NCI-H1092 treated with DMSO at 0.1 percent for 48 hours (cell line): Measurements from ENCODE around the gene ACOX2.
"Not testable (repeated sequence)": the region's sequence is repeated elsewhere in the genome, so short reads cannot be mapped to it uniquely, and the experiment has no call there.

Experiments
- DNase-seq: peaks from one replicate; lab custom pipeline; 2025; lab: John Stamatoyannopoulos, UW

Gene ACOX2

DNA sequence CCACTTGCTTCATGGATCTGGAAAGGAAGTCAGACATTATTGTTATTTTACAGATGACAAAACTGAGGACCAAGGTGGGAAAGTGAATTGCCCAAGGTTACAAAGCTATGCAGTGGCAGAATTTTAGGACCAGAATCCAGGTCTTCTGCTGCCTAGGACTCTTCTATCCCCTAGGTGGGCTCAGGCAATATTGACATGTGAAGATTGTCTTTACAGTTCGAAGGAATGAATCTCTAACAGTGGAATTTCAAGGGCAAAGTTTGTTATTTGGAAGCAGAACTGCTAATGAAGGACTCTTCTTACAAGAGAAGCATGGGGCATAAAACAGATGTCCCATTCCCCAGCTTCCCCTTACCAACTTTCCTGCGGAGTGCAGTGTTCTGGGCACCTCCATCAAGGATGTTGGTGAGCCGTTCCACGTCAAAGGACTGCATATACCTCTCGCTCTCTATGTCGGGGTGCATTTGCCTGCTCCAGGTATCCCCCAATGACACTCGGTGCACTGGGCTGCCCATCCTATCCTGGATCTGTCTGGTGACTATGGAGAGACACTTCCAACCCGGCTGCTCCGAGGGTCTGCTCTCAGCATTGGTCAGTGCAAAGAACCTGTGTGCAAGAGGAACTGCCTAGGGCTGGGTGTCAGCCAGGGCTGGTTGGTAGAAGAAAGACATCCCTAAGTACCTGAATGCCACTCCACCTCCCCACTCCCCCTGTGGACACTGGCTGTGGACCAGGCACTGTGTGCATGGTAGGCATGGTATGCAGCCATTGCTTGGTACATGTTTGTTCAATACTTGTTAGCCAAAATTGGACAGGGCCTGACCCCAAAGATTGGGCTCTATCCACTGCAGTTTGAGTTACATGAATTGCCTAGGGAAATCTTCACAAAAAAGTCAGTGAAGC lies 2.1 kb downstream of the ACOX2 start:
- DNase-seq = no peak

- peak; percentile 41 for DNase-seq
Observed at GRCh38 chr3:58532794-58533220, 4.2 kb downstream of the ACOX2 start.

GRCh38 chr3:58531956-58532355 lies 5.0 kb downstream of the ACOX2 start:
- DNase-seq = no peak

GRCh38 chr3:58531555-58531954 lies 5.4 kb downstream of the ACOX2 start:
- DNase-seq = no peak

DNA sequence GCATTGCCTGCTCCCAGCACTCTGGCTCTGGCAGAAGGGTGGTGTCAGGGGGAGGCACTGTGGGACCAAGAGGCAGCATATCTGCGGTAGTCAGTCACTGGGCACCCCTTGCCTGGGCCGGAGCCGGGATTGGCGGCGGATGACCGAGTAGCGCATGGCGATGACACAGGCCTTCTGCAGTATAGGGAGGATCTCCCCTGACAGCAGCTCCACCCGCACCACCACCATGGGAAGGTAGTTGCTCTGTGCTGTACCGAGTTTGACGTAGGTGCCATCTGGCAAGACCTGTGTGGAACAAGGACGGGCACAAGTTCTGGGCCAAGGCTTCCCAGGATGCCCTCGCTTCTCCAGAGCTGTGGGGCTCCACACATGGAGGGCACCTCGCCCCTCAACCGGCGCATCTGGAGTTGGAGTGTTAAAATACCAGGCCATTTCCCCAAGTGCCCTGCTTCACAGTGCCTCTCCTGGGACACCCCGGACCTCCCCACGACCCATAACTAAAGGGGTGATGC lies 6.6 kb downstream of the ACOX2 start:
- DNase-seq = no peak

DNA sequence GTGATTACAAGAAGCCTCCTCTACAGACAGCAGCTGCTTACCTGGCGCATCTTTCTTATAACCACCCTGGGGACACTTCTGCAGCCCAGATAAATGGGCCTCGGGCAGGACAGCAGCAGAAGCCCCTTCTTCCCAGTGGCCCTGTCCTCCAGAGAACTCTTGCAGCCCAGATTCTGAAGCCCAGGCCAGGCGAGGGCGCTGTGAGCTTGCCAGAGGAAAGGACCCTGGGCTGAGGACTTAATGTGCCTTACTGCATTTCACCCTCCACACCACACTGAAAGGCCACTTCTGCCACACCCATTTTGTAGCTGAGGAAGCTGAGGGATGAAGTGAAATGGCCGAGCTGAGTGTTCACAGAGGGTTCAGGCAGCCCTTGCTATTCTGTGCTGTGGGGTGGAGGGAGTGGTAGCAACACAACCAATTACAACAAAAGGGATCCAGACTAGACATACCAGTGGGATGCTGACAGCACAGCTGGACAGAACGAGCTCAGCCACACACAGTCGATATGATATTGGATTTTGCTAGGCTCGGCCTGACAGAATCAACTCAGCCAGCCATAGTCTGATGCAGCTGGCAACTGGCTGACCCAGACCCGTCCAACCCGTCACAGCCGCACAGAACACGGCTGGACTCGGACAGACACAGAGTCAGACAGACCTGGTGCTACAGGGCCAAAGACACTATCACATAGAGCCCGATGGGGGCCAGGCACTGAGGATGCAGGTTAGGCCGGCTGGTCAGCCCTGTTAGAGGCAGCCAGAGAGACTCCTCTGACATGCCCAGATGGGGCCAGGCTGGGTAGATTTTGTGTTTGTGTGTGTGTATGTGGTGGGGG lies 7.3 kb downstream of the ACOX2 start:
- DNase-seq = no peak

GRCh38 chr3:58528629-58529028 lies 8.4 kb downstream of the ACOX2 start:
- peak; percentile 23 for DNase-seq

DNA sequence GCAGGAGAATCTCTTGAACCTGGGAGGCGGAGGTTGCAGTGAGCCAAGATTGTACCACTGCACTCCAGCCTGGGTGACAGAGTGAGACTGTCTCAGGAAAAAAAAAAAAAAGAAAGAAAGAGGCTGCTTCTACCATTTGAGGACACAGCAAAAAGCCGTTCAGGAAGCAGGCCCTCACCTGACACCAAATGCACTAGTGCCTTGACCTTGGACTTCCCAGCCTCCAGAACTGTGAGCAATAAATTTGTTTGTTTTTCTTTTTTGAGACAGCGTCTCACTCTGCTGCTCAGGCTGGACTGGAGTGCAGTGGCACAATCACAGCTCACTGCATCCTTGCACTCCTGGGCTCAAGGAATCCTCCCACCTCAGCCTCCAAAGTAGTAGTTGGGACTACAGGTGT lies 9.6 kb downstream of the ACOX2 start:
- not testable (repeated sequence) for DNase-seq

DNA sequence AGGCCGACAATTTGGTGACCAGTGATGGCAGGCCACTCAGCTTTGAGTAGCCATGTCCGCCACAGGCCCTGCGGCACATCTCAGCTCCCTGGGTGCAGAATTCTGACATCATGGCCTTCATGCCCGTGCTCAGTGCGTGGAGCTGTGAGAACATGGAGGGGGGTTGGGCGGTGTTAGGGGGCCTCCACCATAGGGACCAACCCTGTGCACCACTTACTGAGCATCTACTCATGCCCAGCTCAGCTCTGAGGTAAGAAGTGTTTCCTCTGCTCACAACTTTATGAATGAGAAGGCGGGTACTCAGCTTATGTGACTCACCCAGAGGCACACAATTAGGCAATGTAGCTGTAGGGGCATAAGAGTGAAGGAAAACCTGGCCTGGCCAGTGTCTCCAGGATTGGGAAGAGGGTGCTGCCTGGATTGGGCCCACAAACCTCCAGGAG lies 10.5 kb downstream of the ACOX2 start:
- no peak for DNase-seq

GRCh38 chr3:58524326-58524888 lies 12.6 kb downstream of the ACOX2 start:
- no peak for DNase-seq

- no peak for DNase-seq
Observed at GRCh38 chr3:58522759-58523425, 14.1 kb downstream of the ACOX2 start.

- no peak for DNase-seq
Observed at GRCh38 chr3:58521917-58522631, 14.9 kb downstream of the ACOX2 start.

GRCh38 chr3:58521336-58521670 lies 15.7 kb downstream of the ACOX2 start:
- no peak for DNase-seq

DNA sequence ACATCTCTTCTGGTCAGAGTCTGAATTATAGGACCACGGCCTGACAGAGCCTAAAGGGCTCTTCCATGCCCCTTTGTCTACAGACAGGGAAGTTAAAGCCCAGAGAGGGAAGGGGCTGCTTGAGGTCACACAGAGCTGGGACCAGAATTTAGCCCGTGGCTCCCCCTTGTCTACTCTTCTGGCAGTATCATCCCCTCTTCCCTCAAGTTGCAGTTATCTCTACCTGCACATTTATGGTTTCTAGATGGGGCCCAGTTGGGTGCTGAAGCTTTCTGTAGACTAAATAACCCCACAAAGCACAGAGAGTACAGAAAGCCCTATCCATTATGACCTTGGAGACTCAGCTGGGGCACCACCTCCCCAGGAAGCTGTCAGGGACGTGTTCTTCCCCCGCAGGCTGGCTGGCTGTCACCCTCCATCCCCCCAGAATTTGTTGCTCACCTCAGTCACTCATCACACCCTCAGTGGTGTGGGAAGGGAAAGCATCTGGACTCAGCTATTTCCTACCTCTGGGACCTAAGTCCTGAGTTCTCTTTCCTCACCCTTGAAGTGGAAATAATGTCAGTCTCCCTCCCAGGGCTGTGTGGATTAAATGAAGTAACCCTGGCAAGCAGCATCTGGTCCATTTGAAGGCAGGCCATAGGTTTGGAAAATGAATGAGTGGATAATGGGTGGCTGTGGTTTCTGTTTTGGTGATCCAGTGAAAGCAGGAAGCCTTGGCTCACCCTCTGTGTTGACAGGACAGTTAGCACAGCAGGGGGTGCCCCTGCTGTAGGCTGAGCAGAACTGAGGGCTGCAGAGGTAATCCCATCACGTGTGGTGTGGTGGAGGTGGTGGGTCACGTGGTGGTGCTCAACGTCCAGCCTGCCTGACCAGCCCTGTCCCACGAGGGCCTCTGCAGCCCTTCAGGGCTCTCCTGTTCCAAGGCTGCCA lies 16.3 kb downstream of the ACOX2 start:
- DNase-seq = peak; percentile 12

GRCh38 chr3:58519668-58520402 lies 17.2 kb downstream of the ACOX2 start:
- no peak for DNase-seq

DNA sequence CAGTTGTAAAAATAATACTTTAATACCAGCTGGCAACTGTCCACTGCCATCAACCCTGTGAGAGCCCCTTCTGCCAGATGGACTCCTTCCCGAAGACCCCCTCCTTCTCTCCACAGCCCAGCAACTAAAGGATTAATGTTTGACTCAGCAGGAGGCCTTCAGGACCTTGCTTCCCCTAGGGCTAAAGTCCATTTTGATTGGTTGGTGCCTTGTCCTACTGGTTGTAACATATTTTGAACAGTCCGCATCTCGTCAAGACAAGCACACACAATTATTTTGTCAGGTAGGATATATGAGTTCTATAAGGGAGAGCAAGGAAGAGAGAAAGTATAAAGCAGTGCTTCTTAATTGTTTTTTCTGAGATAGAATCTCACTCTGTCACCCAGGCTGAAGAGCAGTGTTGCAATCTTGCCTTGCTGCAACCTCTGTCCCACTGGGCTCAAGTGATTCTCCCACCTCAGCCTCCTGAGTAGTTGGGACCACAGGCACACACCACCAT lies 18.6 kb downstream of the ACOX2 start:
- DNase-seq = peak; percentile 45

DNA sequence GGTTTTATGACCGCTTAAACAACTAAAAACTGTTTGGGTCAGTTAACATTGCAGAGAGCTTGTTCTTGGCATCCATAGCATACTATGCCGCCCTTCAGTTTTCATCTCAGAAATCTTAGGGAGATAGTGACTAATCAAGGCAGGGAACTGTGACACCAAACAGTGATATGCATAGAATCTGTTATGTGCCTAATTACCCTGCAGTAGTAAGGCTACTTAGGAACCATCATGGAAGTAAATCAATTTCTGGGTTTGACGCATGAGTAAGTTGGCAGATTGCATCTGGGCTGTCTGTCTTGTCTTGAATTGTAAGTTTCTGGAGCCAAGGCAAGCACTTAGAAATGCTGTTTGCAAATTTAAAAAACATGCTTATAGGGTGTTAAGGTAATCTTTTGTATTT lies 22.6 kb downstream of the ACOX2 start:
- DNase-seq = no peak

- DNase-seq = no peak
Observed at GRCh38 chr3:58508437-58508836, 28.6 kb downstream of the ACOX2 start.

GRCh38 chr3:58507356-58508078 lies 29.5 kb downstream of the ACOX2 start:
- no peak for DNase-seq
